Sigmoid colon (tissue), 3 donors: ENCODE measurements around the gene ASS1.

Source experiments
- CTCF ChIP-seq, 4 experiments: fragments of 450-650 bp in 3 of 4; fragments of 200-600 bp in 1 of 4; IDR thresholded peaks; one replicate each; pipeline ENCODE4 v1.5.1; 2016 to 2019; ENCODE audit warnings: antibody characterized with exemption in 4 of 4, mild to moderate bottlenecking in 3 of 4, moderate library complexity in 2 of 4
- POLR2A ChIP-seq, 2 donors: fragments of 450-650 bp; IDR thresholded peaks; one replicate each; pipeline ENCODE4 v1.6.1; 2016; ENCODE audit warnings: antibody characterized with exemption in 2 of 2, mild to moderate bottlenecking in 2 of 2, moderate library complexity in 2 of 2

- TF ChIP-seq CTCF (IDR thresholded peaks at IDR 0.05) (no peak), POLR2A (IDR thresholded peaks at IDR 0.05) (no peak)
Observed at GRCh38 chr9:130432796-130433167, 12.0 kb upstream of the ASS1 start.
